ENCODE results near the gene SHISA6.

Gene SHISA6

DNA sequence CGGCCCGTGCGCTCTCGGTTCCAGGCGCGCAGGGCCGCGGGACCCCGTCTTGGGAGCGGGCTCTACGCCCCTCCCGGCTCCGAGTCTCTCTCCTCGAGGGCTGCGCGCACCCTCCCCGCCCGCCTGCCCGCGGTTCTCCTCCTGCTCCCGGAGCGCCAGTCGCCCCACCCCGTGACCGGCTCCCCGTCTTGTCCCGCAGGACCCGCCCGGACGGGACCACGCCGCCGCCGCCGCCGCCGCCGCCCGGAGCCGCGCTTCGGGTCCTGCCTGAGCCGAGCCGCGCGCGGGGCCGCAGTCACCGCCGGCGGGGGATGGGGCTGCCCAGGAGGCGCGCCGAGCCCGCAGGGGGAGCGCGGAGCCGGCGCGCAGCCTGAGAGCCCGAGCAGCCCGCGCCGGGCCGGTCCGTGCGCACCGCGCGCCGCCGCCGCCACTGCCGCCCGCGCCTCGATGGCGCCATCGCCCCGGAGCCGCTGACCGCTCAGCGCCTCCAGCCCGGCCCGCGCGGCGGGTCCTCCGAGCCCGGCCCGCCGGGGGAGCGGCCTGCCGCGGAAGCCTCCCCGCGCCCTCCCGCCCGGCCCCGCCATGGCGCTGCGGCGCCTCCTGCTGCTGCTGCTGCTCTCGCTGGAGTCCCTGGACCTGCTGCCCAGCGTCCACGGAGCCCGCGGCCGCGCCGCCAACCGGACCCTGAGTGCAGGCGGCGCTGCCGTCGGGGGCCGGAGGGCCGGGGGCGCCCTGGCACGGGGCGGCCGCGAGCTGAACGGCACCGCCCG is at the start of gene SHISA6:
SHISA6 (plus strand) TSS at position 373 of the 770 bp plus-strand sequence.
- no peak for DNase-seq

DNA sequence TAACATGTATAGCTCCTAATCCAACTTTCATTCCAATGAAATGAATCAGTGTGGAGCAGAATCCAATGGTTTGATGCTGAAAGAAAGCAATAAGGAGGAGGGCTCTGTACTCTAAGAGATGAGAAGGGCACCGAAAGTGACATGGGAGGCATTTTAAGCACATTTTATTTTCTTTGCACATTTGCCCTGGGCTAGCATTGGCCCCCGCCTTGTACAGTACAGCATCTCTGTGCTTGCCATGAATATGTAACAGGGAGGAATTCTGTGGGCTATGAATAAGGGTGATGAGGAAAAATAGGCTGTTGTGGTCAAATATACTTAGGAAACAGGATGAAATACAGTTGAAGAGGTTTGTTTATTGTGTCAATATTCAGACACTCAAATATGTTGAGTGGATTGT is 45.2 kb upstream of the SHISA6 start:
- DNase-seq, result no peak

DNA sequence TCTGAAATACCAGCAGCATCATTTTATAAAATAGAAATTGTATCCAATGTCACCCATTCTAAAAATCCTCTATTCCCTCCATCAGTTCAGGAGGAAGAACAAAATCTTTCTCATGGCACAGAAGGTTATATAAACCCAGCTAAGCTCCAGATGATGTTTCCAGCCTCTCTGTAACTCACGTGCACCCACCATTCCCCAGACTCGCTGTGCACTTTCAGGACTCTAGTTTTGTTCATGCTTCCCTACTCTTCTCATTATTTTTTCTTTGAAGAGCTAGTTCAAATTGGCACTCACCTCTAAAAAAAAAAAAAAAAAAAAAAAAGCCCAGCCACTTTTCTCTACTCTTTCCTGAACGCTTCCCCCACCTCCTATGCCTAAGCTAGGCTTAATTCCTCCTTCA is 36.0 kb upstream of the SHISA6 start:
- DNase-seq, result no peak

DNA sequence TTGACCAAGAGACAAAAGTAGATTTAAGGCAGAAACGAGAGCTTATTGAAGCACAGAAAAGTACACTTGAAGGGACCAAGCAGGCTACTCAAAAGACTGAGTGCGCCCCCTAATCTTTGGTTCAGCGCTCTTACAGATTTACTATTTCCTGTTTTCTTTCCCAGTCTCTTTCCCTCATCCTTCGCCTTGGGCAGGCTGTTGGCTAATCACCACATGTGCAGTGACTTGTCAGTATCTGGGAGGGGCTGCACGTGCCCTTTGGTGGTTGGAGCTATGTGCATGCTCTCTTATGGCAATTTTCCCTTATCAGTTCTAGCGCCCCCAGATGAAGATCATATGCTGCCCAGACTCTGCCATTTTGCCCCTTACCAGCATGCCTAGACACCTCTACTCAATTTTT is 35.4 kb upstream of the SHISA6 start:
- DNase-seq, result no peak

DNA sequence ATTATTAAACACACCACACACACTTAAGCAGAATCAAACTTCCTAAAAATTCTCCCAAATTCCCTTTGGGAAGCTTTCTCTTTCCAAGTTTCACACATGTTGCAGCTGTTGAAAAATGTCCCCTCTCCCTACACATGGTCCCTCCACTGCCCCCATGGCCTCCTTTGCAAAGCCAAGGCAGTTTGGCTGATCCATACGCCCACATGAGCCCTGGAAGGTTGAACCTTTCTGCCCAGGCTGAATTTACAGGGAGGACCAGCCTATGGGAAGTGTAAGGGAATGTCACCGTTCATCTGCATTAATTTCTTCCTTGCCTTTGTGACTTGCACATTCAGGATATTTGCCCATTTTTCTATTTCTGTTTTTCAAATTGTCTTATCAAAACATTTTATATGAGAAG is 31.1 kb upstream of the SHISA6 start:
- no peak for DNase-seq

DNA sequence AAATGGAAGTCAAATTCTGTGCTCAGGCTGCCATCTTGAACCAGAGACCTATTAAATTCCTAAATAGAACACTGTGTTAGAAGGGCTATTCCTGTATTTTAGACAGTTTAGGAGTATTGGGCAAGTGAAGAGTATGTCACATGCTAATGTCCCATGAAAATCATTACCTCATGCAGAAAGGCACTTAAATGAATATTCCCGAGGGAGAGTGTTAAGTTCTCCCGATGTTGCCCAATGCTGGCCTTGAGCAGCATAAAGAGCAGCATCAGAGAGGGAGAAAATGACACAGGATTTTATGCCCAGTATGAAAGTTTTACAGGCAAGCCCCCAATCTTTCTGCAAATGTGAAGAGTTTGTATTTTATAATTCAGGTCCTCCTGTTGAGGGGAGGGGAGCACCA is 28.2 kb upstream of the SHISA6 start:
- no peak for DNase-seq

DNA sequence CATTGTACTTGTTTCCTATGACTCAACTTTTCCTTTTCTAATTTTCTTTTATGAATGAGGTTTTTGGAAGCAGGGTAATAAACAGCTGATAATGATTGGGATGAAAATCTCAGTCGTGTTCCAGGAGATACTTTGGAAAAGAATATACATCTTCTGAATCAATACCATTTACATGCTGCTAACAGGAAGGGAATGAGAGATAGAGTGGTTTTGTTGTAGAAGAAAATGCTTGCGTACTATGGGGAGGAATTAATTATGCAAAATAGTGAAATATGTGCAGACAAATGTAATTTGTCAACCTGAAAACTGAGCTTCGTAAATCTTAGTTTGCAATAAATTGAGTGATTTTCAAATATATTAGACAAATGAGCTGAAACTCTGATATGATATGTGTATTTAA is 24.0 kb upstream of the SHISA6 start:
- no peak for DNase-seq

DNA sequence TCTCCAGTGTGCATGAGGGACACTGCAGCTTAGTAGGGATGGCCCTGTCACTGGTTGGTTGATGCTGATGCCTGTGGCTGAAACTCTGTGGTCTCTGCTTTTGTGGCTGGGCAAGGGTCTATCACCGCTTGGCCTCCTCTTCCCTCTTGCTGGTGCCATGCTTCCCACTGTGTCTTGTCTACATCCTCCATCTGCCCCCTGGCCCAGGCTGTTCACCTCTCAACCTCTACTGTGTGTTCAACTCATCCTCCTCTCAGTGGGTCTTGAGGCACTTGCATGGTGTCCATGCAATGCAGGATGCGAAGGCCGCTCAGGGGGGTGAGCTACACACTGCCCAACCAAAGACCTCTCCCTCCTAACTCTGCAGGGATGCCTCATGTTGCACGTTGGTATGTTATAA is 19.8 kb upstream of the SHISA6 start:
- no peak for DNase-seq

DNA sequence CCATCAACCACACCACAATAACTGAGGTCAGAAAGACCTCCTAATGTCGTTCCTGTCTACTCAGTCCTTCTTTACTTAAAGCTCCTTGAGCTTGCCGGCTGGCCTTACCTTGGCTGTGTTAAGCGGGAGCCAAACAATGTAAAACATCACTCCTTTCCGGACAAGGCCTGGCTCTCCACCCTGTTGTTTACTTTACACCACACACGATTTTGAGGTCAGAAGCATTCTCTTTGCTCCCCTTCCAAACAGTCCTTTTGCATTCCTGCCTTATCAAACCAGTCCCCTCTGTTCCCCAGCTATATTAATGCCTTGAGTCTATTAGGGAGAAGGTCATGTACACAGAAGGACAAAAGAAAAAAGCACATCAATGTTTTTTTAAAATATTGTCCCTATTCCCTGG is 19.3 kb upstream of the SHISA6 start:
- no peak for DNase-seq

DNA sequence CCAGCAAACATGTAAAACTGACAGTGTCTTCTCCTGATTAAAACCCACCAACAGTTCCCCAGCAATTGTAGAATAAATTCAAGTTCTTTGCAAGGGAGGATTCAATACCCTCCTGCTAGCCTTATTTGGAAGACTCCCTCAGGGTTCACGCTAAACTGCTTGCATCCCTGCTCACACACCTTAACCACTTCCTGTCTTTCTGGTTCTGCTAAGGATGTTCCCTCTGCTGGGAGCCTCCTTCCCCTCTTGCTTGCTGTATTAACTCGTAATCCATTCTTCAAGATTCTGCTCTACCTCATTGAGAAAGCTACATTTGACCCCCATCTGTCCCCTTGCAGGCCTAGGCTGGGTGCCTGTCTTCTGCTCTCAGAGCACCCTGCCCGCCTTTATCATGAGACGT is 2.3 kb upstream of the SHISA6 start:
- DNase-seq, result no peak

DNA sequence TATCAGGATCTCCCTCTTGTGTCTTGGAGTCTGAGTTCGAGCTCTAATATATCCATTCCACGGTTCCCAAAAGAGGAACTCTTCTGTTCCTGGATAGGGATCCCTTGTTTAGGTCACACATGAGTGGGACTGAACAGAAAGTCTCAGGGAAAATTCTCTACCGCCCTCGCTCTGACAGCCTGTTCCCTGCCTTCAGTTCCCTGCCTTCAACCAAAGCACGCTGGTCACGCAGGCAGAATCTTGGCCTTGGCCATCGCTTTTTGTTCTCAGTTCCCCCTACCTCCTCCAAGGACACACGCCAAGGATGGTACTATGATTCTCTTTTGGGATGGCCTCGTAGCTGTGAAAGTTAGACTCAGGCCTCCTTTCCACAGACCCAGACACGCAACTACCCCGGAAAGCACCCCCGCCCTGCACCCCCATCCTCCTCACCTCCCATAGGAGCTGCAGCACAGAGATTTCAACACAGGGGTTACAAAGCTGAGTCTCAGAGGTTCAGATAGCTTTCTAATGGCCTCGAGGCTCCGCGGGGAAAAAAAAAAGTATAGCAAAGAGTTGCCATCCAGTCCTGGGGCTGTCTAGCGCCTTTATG is 1.5 kb upstream of the SHISA6 start:
- DNase-seq, result no peak

DNA sequence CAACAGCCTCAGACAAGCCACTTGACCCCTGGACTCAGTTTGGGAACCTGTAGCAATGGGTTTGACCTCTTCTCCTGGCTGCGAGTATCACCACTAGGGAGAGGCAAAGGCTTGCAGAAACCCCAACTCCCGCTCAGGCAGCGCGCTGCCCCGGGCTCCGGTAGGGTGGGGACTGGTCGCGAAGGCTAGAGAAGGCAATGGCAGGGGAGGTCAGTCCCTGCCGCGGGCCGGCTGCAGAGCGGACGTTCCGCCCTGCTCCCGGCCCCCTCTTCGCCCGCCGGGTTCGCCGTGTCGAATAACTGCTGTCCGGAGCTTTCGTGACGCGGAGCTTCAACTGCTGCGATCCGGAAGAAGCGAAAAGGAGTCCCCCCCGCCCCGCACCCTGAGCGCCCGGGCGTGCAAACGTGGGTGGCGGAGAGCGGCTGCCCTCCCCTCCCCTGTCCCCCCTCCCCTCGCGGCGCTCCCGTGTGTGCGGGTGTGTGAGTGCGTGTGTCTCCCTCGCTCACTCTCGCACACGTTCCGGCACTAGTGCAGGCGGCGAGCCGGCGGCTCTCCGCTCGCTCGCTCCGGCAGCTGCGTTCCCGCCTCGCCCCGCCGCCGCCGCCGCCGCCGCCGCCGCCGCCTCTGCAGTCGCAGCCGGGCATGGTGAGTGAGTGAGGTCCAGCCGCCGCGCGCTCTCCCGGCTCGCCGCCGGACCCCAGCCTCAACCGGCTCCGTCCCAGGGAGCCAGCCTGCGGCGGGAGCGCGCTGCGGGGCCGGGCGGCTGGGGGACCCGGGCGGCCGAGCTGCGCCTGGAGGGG is 772 bp upstream of the SHISA6 start:
- DNase-seq, result no peak

DNA sequence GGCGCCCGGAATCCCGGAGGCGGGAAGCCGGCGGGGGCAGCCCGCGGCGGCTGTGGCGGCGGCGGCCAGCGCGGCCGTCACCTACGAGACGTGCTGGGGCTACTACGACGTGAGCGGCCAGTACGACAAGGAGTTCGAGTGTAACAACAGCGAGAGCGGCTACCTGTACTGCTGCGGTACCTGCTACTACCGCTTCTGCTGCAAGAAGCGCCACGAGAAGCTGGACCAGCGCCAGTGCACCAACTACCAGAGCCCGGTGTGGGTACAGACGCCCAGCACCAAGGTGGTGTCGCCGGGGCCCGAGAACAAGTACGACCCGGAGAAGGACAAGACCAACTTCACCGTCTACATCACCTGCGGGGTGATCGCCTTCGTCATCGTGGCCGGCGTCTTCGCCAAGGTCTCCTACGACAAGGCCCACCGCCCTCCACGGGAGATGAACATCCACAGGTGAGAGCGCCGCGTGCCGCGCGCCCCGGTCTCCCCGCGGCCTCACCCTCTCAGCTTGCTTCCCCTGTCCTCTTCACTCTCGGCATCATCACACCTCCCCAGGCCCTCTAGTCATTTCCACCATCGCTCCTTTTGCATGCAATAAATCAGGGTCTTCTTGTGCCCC is 706 bp downstream of the SHISA6 start:
- no peak for DNase-seq

DNA sequence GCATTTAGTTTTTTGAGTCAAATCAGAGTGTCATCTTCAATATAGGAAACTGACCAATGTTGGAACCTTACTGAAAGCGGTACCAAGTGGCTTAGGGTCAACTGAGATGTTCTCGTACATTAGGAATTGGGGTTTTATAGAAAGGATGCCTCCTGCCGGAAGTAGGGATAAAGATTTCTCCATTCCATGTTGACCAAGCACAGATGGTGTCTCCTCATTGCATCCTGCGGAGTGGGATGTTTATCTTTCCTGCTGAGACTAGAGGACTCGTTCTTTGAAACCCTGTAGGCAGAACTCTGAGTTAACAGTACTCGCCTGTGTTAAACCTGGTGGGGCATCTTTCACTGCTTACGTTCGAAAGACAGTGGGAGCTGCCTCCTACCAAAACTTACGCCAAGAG is 1.4 kb downstream of the SHISA6 start:
- no peak for DNase-seq

DNA sequence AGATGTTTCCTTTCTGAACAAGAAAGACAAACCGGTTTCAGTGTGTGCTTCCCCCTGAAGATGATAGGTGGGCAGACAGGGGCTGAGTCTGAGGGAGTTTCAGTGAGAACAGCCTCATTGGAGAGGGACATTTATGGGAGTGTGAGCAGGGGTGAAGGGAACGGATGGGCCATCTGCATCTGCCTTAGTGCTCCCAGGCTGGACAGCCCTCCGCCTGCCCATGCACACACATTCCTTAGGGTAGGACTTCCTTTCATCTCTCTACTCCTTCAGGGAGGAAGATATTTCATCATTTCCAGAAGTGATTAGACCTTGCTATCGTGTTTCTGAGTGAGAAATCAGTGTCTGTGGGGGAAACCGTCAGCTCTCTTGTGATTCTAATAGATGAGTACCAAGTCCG is 3.8 kb downstream of the SHISA6 start:
- no peak for DNase-seq

DNA sequence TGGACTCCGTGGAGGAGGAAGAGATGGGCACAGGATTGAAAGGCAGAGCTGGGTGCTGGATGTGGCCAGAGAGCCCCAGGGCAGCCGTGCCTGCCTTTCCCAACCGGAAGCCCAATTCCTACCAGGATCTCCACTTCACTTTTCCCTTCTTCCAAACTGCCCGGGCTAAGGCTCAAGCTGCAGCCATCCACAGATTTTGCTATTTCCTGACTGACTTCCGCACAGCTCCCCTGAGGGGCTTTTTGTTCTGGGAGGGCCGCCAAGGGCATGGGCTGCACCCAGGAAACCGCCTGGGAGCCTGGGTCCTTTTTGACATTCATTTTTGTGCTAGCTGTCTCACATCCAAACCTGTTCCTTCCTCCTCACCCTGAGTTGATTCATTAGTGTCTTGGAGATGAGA is 4.2 kb downstream of the SHISA6 start:
- DNase-seq, result no peak

DNA sequence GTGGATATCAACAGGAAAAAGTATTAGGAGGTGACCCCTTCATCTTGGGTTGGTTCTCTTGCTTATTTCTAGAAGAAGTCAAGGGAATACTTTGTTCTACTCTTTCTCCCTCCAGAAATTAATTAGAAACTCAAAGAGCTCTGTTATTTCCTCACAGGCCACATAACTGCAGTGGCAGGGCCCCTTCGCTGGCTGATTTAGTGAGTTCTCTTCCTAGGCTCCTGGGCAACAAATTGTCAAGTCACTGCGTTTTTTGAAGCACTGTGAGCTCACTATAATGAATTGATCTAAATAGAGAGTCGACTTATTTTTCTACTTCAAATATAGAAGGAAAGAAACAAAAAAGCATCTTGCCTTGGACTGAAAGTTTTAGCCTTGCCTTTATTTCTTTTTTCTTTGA is 4.8 kb downstream of the SHISA6 start:
- no peak for DNase-seq

DNA sequence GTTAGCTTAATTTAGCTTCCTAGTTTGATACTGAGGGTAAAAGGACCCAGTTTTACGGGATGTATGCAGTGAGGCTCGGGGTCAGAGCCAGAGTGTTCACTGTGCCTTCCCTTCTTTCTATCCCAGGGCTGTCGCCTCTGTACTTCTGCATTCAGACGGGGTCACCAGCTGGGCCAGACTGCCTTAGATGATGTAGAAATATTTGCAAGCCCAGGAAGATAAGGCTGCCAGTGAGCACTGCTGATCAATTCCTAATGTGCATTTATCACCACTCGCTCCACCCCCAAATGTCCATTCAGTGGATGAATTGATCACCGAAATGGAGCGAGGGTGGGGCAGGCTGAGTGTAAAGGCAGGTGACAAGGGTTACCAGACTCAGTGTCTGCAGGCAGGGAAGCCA is 9.1 kb downstream of the SHISA6 start:
- no peak for DNase-seq

DNA sequence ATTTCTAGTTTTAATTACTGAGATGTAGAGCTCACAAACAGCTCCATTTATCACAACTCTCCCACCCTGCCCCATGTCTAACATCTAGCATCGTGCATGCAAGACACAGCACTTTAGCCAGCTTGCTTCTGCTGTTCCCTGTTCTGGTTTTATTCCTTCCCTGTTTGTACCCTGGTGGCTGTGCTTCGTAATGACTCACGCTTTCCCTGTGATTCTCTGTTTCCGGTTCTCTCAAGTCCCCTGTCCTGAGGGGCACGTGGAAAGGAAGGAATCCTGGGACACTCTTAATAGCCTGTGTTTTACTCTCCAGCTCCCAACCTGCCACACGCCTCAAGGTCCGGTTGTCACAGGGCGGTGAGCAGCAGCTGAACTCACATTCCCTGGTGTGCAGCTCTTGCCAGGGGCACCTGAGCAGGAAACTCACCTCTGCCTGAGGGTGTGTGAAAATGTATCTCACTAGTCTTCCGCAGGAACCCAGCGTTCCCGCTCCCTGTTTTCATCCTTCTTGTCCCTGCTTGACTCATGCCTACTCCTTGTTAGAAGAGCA is 10.6 kb downstream of the SHISA6 start:
- DNase-seq, result no peak

DNA sequence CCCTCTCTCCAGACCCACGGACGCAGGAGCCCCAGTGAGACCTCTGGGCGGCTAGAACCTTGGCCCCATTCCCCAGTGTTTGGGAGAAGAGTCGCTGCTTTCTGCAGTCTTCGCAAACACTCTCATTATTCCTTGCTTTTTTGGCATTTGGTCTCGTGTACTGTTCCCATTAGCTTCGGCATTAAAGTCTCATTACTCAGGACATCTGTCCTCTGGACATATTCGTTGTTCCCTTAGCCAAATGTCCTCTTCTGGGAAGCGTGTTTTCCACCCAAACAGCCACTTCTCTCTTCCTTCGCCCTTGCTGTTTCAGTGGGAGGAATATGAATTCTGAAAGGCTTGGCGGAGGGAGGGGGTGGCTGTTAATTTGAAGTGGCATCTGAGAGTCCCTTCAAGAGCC is 11.1 kb downstream of the SHISA6 start:
- no peak for DNase-seq

DNA sequence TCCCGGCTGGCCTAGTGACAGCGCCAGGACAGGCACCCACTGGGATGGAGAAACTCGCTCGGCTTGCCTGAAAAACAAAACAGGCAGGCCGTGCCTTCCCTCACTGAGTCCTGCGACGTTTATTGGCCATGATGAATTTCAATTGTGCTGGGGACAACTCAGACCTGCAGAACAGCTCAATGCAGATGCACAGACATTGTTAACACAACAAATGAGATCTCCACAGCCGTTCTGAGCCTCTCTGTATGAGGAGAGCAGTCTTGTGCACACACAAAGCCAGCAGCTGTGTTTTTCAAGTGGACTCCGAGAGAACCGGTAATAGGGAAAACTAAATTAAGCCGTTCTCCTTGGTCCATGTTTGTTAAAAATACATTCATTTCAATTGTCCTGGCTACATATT is 15.9 kb downstream of the SHISA6 start:
- no peak for DNase-seq

DNA sequence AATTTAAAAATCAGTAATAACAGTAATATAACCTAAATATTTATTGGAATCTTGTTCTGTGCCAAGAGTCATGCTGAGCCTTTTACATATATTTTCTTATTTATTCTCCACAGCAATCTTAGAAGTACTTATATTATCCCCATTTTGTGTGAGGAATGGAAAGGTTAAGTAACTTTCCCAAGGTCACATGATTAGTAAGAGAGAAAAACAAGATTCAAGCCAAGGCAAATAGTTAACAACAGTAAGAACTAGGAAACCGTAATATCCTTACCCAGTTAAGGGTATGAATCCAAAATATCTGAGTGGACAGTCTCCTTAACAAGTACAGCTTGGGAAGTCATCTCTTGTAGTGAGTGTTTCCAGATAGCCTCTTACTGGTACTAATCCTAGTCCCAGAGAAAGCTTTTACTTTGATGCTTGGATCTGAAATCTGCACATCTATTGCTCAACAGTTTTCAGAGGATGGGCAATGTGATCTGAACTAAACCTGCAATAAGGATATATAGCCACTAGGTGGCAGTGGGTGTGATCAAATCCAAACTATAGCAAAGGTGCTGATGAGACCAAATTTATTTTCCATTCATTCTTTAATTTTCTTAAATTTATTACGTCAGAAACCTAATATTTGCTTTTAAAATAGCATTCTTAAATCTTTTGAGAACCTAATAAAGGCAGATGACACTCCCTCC is 23.3 kb downstream of the SHISA6 start:
- DNase-seq, result no peak

All from activated CD4-positive, CD25-positive, alpha-beta regulatory T cell treated with anti-CD3 and anti-CD28 coated beads, Interleukin-2, amount 50 U/mL, for 72 hours (primary cell).